ENCODE data around the gene IPO9.

IPO9 gene

GRCh38 chr1:201828820-201829774 lies at the start of gene IPO9:
TSS of gene IPO9 (plus strand) at chr1:201829157. CDS start at chr1:201829210, 53 bp downstream.
- no peaks in the 10 kb centered on the region for H3K36me3 ChIP-seq (ENCODE audit: insufficient read depth, low read length)
- H3K9me3 ChIP-seq (ENCODE audit: low read length), result no peaks in the 10 kb centered on the region
- H3K4me1 ChIP-seq (ENCODE audit: insufficient read depth, low read length), result peaks cover 28% of the 10 kb centered on the region

GRCh38 chr1:201779351-201779880 lies 49.5 kb upstream of the IPO9 start:
- Histone ChIP-seq H3K36me3 (ENCODE audit: insufficient read depth, low read length) (peaks cover 42% of the 10 kb centered on the region), H3K27me3 (ENCODE audit: control insufficient read depth in 1 of 2, insufficient read depth in 2 of 2, low read length in 2 of 2) (no peaks in the 10 kb centered on the region), H3K4me3 (ENCODE audit: low read depth in 1 of 2, low read length in 2 of 2) (no peak overlapping the region), H3K9ac (ENCODE audit: low read length) (no peak overlapping the region), H3K27ac (ENCODE audit: low read depth, low read length) (no peak overlapping the region), H3K4me1 (ENCODE audit: insufficient read depth, low read length) (peaks cover 8% of the 10 kb centered on the region), H3K9me3 (ENCODE audit: low read length) (no peaks in the 10 kb centered on the region)

More at GRCh38 chr1:201828820-201829774, at the start of gene IPO9:
- Histone ChIP-seq H3K9ac (ENCODE audit: low read length) (peak within 1 kb of the TSS; percentile 88), H3K27me3 (ENCODE audit: control insufficient read depth in 1 of 2, insufficient read depth in 2 of 2, low read length in 2 of 2) (no peaks in the 10 kb centered on the region), H3K27ac (ENCODE audit: low read depth, low read length) (peak within 1 kb of the TSS; percentile 70), H3K4me3 (ENCODE audit: low read depth in 1 of 2, low read length in 2 of 2) (peak within 1 kb of the TSS; percentile 86 to 95)

GRCh38 chr1:201780952-201781351 lies 48.0 kb upstream of the IPO9 start:
- Histone ChIP-seq H3K27me3 (ENCODE audit: control insufficient read depth in 1 of 2, insufficient read depth in 2 of 2, low read length in 2 of 2) (no peaks in the 10 kb centered on the region), H3K4me1 (ENCODE audit: insufficient read depth, low read length) (peaks cover 8% of the 10 kb centered on the region), H3K4me3 (ENCODE audit: low read depth in 1 of 2, low read length in 2 of 2) (no peak overlapping the region), H3K9me3 (ENCODE audit: low read length) (no peaks in the 10 kb centered on the region), H3K9ac (ENCODE audit: low read length) (no peak overlapping the region), H3K36me3 (ENCODE audit: insufficient read depth, low read length) (peaks cover 45% of the 10 kb centered on the region), H3K27ac (ENCODE audit: low read depth, low read length) (no peak overlapping the region)

- Histone ChIP-seq H3K4me1 (ENCODE audit: insufficient read depth, low read length) (peaks cover 10% of the 10 kb centered on the region), H3K9ac (ENCODE audit: low read length) (no peak overlapping the region), H3K4me3 (ENCODE audit: low read depth in 1 of 2, low read length in 2 of 2) (no peak overlapping the region), H3K9me3 (ENCODE audit: low read length) (no peaks in the 10 kb centered on the region), H3K27me3 (ENCODE audit: control insufficient read depth in 1 of 2, insufficient read depth in 2 of 2, low read length in 2 of 2) (no peaks in the 10 kb centered on the region), H3K36me3 (ENCODE audit: insufficient read depth, low read length) (peaks cover 50% of the 10 kb centered on the region), H3K27ac (ENCODE audit: low read depth, low read length) (no peak overlapping the region)
Observed at GRCh38 chr1:201781437-201781836, 47.5 kb upstream of the IPO9 start.

- H3K4me1 ChIP-seq (ENCODE audit: insufficient read depth, low read length), result peaks cover 18% of the 10 kb centered on the region
- no peaks in the 10 kb centered on the region for H3K27me3 ChIP-seq (ENCODE audit: control insufficient read depth in 1 of 2, insufficient read depth in 2 of 2, low read length in 2 of 2)
- H3K27ac ChIP-seq (ENCODE audit: low read depth, low read length), result no peak overlapping the region
- no peaks in the 10 kb centered on the region for H3K9me3 ChIP-seq (ENCODE audit: low read length)
- no peak overlapping the region for H3K4me3 ChIP-seq (ENCODE audit: low read depth in 1 of 2, low read length in 2 of 2)
- peaks cover 59% of the 10 kb centered on the region for H3K36me3 ChIP-seq (ENCODE audit: insufficient read depth, low read length)
- no peak overlapping the region for H3K9ac ChIP-seq (ENCODE audit: low read length)
Observed at GRCh38 chr1:201782353-201782752, 46.6 kb upstream of the IPO9 start.

GRCh38 chr1:201783058-201783457 lies 45.9 kb upstream of the IPO9 start:
- H3K9me3 ChIP-seq (ENCODE audit: low read length), result no peaks in the 10 kb centered on the region
- H3K27ac ChIP-seq (ENCODE audit: low read depth, low read length), result no peak overlapping the region
- peaks cover 16% of the 10 kb centered on the region for H3K4me1 ChIP-seq (ENCODE audit: insufficient read depth, low read length)
- H3K9ac ChIP-seq (ENCODE audit: low read length), result no peak overlapping the region
- H3K27me3 ChIP-seq (ENCODE audit: control insufficient read depth in 1 of 2, insufficient read depth in 2 of 2, low read length in 2 of 2), result no peaks in the 10 kb centered on the region
- H3K4me3 ChIP-seq (ENCODE audit: low read depth in 1 of 2, low read length in 2 of 2), result no peak overlapping the region
- peaks cover 66% of the 10 kb centered on the region for H3K36me3 ChIP-seq (ENCODE audit: insufficient read depth, low read length)

- Histone ChIP-seq H3K27ac (ENCODE audit: low read depth, low read length) (no peak overlapping the region), H3K9ac (ENCODE audit: low read length) (no peak overlapping the region), H3K9me3 (ENCODE audit: low read length) (no peaks in the 10 kb centered on the region), H3K4me3 (ENCODE audit: low read depth in 1 of 2, low read length in 2 of 2) (no peak overlapping the region), H3K27me3 (ENCODE audit: control insufficient read depth in 1 of 2, insufficient read depth in 2 of 2, low read length in 2 of 2) (no peaks in the 10 kb centered on the region), H3K36me3 (ENCODE audit: insufficient read depth, low read length) (peaks cover 71% of the 10 kb centered on the region), H3K4me1 (ENCODE audit: insufficient read depth, low read length) (peaks cover 11% of the 10 kb centered on the region)
Observed at GRCh38 chr1:201783572-201783971, 45.4 kb upstream of the IPO9 start.

GRCh38 chr1:201785291-201785690 lies 43.7 kb upstream of the IPO9 start:
- peaks cover 21% of the 10 kb centered on the region for H3K4me1 ChIP-seq (ENCODE audit: insufficient read depth, low read length)
- no peaks in the 10 kb centered on the region for H3K9me3 ChIP-seq (ENCODE audit: low read length)
- peaks cover 78% of the 10 kb centered on the region for H3K36me3 ChIP-seq (ENCODE audit: insufficient read depth, low read length)
- H3K9ac ChIP-seq (ENCODE audit: low read length), result no peak overlapping the region
- no peak overlapping the region for H3K27ac ChIP-seq (ENCODE audit: low read depth, low read length)
- no peak overlapping the region for H3K4me3 ChIP-seq (ENCODE audit: low read depth in 1 of 2, low read length in 2 of 2)
- H3K27me3 ChIP-seq (ENCODE audit: control insufficient read depth in 1 of 2, insufficient read depth in 2 of 2, low read length in 2 of 2), result no peaks in the 10 kb centered on the region

GRCh38 chr1:201786824-201787223 lies 42.1 kb upstream of the IPO9 start:
- Histone ChIP-seq H3K27me3 (ENCODE audit: control insufficient read depth in 1 of 2, insufficient read depth in 2 of 2, low read length in 2 of 2) (no peaks in the 10 kb centered on the region), H3K9me3 (ENCODE audit: low read length) (no peaks in the 10 kb centered on the region), H3K4me3 (ENCODE audit: low read depth in 1 of 2, low read length in 2 of 2) (no peak overlapping the region), H3K36me3 (ENCODE audit: insufficient read depth, low read length) (peaks cover 75% of the 10 kb centered on the region), H3K9ac (ENCODE audit: low read length) (no peak overlapping the region), H3K4me1 (ENCODE audit: insufficient read depth, low read length) (peaks cover 36% of the 10 kb centered on the region), H3K27ac (ENCODE audit: low read depth, low read length) (no peak overlapping the region)

- Histone ChIP-seq H3K4me3 (ENCODE audit: low read depth in 1 of 2, low read length in 2 of 2) (no peak overlapping the region), H3K27ac (ENCODE audit: low read depth, low read length) (no peak overlapping the region), H3K27me3 (ENCODE audit: control insufficient read depth in 1 of 2, insufficient read depth in 2 of 2, low read length in 2 of 2) (no peaks in the 10 kb centered on the region), H3K9ac (ENCODE audit: low read length) (no peak overlapping the region), H3K36me3 (ENCODE audit: insufficient read depth, low read length) (peaks cover 70% of the 10 kb centered on the region), H3K4me1 (ENCODE audit: insufficient read depth, low read length) (peaks cover 48% of the 10 kb centered on the region), H3K9me3 (ENCODE audit: low read length) (no peaks in the 10 kb centered on the region)
Observed at GRCh38 chr1:201788296-201788695, 40.7 kb upstream of the IPO9 start.

GRCh38 chr1:201789245-201789644 lies 39.7 kb upstream of the IPO9 start:
- Histone ChIP-seq H3K27me3 (ENCODE audit: control insufficient read depth in 1 of 2, insufficient read depth in 2 of 2, low read length in 2 of 2) (no peaks in the 10 kb centered on the region), H3K9ac (ENCODE audit: low read length) (no peak overlapping the region), H3K27ac (ENCODE audit: low read depth, low read length) (no peak overlapping the region), H3K4me3 (ENCODE audit: low read depth in 1 of 2, low read length in 2 of 2) (no peak overlapping the region), H3K36me3 (ENCODE audit: insufficient read depth, low read length) (peaks cover 63% of the 10 kb centered on the region), H3K9me3 (ENCODE audit: low read length) (no peaks in the 10 kb centered on the region), H3K4me1 (ENCODE audit: insufficient read depth, low read length) (peaks cover 48% of the 10 kb centered on the region)
